ENCODE results near the gene PLEKHA8.

The PLEKHA8 gene

DNA sequence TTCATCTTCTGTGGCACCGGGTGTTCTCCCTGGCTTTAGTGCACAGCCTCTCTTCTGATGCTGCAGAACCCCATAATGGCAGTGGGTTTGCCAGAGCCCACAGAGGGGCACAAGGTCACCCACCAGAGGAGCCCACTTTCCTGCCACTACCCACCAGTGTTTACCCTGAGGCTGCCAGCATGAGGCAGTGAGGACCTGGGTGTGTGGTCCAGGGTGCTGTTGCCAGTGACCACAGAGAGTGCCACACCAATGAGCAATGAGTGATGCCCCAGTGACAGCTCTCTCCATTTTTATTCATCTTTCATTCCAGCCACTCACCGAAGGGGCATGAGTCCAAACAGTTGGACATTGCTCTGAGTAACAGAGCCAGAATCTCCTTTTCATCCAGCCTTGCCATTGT is 141.4 kb downstream of the PLEKHA8 start:
- intact Hi-C loops (cut with DNase I; ENCODE audit: low total_unique reads) = loop anchor here (10.0 kb wide), 3 partner anchors 115 to 395 kb away; partner anchors contain the start of genes GGCT and ZNRF2
- H3K4me1 ChIP-seq = peaks cover 0 to 65% (median 60%) of the 10 kb centered on the region in 4 donors
- no peak for DNase-seq
- H3K27ac ChIP-seq = peak overlapping the region; percentile 68 to 75
- H3K9me3 ChIP-seq = no peaks in the 10 kb centered on the region
- H3K36me3 ChIP-seq = no peaks in the 10 kb centered on the region
- H3K27me3 ChIP-seq = no peaks in the 10 kb centered on the region
- TF ChIP-seq, protein P1, sequence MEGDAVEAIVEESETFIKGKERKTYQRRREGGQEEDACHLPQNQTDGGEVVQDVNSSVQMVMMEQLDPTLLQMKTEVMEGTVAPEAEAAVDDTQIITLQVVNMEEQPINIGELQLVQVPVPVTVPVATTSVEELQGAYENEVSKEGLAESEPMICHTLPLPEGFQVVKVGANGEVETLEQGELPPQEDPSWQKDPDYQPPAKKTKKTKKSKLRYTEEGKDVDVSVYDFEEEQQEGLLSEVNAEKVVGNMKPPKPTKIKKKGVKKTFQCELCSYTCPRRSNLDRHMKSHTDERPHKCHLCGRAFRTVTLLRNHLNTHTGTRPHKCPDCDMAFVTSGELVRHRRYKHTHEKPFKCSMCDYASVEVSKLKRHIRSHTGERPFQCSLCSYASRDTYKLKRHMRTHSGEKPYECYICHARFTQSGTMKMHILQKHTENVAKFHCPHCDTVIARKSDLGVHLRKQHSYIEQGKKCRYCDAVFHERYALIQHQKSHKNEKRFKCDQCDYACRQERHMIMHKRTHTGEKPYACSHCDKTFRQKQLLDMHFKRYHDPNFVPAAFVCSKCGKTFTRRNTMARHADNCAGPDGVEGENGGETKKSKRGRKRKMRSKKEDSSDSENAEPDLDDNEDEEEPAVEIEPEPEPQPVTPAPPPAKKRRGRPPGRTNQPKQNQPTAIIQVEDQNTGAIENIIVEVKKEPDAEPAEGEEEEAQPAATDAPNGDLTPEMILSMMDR (IDR thresholded peaks at IDR 0.05) = no peak
- H3K4me3 ChIP-seq = no peak overlapping the region

DNA sequence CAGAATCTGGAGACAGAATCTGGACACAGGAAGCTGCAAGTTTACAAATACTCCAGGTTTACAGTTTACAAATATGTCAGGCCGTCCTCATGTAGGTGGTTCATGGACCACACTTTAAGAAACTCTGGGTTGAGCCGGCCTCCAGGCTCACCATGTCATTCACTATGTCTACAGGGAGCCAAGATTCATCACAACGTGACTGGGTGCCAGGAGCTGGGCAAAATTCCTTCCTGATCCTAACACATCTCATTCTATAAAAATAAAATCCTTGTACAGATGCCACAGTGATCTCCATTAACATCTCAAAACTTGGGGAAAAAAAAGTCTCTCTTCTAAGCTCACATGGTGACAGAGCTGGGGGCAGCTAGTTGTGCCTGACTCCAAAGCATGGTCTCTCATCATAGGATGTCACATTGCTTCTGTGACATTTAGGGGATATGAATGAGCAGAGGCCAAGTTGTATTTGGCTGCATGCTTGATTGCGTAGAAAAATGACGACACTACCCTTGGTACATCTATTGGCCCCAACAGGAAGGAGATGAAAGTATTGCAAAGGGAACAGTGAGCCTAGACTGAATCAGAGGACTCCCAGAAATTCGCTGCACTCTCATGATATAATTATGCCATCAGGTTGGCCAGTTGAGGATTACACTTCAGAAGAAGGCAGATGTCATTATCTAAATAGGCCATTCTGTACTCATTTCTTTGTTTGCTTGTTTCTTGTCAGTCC is 142.4 kb downstream of the PLEKHA8 start:
- TF ChIP-seq, protein P1 (IDR thresholded peaks at IDR 0.05) = no peak
- Histone ChIP-seq H3K4me1 (peaks cover 0 to 72% (median 71%) of the 10 kb centered on the region in 4 donors), H3K9me3 (no peaks in the 10 kb centered on the region), H3K4me3 (no peak overlapping the region), H3K27ac (peak overlapping the region; percentile 75 to 86), H3K27me3 (no peaks in the 10 kb centered on the region), H3K36me3 (no peaks in the 10 kb centered on the region)
- no peak for DNase-seq
- intact Hi-C loops (cut with DNase I; ENCODE audit: low total_unique reads) = no loop called here

DNA sequence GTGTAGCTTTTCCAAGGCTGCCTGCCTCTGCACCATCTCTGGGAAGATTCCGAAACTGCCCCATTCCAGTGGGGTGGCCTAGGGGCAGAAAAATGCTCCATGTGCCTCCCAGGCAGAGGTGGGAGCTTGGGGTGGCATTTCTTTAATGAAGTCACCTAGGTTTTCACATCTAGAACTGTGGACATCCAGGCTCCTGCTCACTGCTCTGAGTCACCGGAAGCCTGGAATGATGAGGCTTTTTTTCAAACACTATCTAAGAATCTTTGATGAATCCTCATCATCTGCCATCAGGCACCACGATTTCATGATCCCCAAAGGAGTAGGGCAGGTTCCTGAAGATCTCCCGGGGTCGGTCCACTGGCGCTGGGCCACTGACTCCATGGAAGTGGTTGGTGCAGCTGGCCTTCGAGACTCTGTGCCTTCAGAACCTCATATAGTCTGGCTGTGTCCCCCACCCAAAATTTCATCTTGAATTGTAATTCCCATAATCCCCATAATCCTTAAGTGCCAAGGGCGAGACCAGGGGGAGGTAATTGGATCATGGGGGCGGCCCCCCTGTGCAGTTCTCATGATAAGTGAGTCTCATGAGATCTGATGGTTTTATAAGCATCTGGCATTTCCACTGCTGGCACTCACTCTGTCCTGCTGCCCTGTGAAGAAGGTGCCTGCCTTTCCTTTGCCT is 143.7 kb downstream of the PLEKHA8 start:
- TF ChIP-seq, protein P1 (IDR thresholded peaks at IDR 0.05) = no peak
- Histone ChIP-seq H3K27me3 (no peaks in the 10 kb centered on the region), H3K4me1 (peaks cover 0 to 85% (median 73%) of the 10 kb centered on the region in 4 donors), H3K36me3 (no peaks in the 10 kb centered on the region), H3K4me3 (no peak overlapping the region), H3K9me3 (no peaks in the 10 kb centered on the region), H3K27ac (peak overlapping the region; percentile 75 to 86)
- intact Hi-C loops (cut with DNase I; ENCODE audit: low total_unique reads) = no loop called here
- DNase-seq = no peak

- TF ChIP-seq, protein P1 (IDR thresholded peaks at IDR 0.05) = no peak
- Histone ChIP-seq H3K4me3 (no peak overlapping the region), H3K36me3 (no peaks in the 10 kb centered on the region), H3K27me3 (no peaks in the 10 kb centered on the region), H3K4me1 (peaks cover 0 to 90% (median 77%) of the 10 kb centered on the region in 4 donors), H3K27ac (peak overlapping the region; percentile 75 to 86), H3K9me3 (no peaks in the 10 kb centered on the region)
- intact Hi-C loops (cut with DNase I; ENCODE audit: low total_unique reads) = no loop called here
- no peak for DNase-seq
Measured at GRCh38 chr7:30172451-30172850, 144.2 kb downstream of the PLEKHA8 start.

- H3K27me3 ChIP-seq = no peaks in the 10 kb centered on the region
- no peaks in the 10 kb centered on the region for H3K36me3 ChIP-seq
- peak; percentile 81 to 94 for DNase-seq
- peaks cover 0 to 98% (median 82%) of the 10 kb centered on the region in 4 donors for H3K4me1 ChIP-seq
- H3K4me3 ChIP-seq = no peak overlapping the region
- TF ChIP-seq, protein P1 (IDR thresholded peaks at IDR 0.05) = peak in 1 of 2 experiments; percentile 9
- intact Hi-C loops (cut with DNase I; ENCODE audit: low total_unique reads) = no loop called here
- peak overlapping the region; percentile 75 to 86 for H3K27ac ChIP-seq
- H3K9me3 ChIP-seq = no peaks in the 10 kb centered on the region
Measured at GRCh38 chr7:30173058-30173897, 145.1 kb downstream of the PLEKHA8 start.
